ENCODE data around the gene ZP1.
A peak's percentile ranks its signal among the peaks of the same experiment; 100 is the strongest.

The ZP1 gene

DNA sequence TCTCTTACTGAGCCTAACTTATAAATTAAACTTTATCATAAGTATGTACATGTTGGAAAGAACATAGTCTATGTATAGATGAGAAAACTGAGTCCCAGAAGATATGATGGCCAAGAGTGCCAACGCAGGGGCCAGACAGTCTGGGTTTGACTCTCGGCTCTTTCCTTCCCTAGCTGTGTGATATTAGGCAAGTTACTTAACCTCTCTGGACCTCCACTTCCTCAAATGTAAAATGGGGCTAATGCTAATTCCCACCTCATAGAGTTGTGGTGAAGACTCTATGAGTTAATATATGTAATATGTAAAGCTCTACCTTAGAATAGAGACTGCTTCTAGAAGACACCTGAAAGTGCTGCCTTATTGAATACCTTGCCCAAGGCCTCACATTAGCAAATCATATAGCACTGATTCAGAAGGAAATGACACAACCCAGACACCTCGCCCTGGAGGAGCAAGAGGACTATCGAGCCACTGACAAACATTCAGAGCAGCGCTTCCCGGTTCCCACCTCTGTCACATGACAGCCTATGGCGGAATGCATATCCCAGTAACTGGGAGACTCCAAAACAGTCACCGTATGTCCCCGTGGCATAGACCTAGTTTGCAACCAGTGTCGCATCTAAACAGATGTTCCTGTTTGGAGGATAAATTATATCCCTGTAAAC lies 36.7 kb upstream of the ZP1 start:
- Histone ChIP-seq H3K27me3 (replicated peaks) (no peaks in the 10 kb centered on the region), H3K36me3 (replicated peaks) (no peaks in the 10 kb centered on the region), H3K27ac (no peak overlapping the region), H3K4me3 (ENCODE audit: low read depth, low read length) (no peak overlapping the region)
- no peak for DNase-seq
- in situ Hi-C loops (cut with HindIII; ENCODE audit: low pct_ligation_motif_present, low sequenced_read_pairs), result no loop called here
- no peak for TF ChIP-seq CTCF (IDR thresholded peaks at IDR 0.05; ENCODE audit: low read depth, low read length, missing control alignments)

GRCh38 chr11:60831143-60831500 lies 36.2 kb upstream of the ZP1 start:
- peak; percentile 71 for DNase-seq
- in situ Hi-C loops (cut with HindIII; ENCODE audit: low pct_ligation_motif_present, low sequenced_read_pairs), result no loop called here
- Histone ChIP-seq H3K36me3 (replicated peaks) (no peaks in the 10 kb centered on the region), H3K4me3 (ENCODE audit: low read depth, low read length) (no peak overlapping the region), H3K27me3 (replicated peaks) (no peaks in the 10 kb centered on the region), H3K27ac (no peak overlapping the region)
- TF ChIP-seq CTCF (IDR thresholded peaks at IDR 0.05; ENCODE audit: low read depth, low read length, missing control alignments), result peak; percentile 95

- no peaks in the 10 kb centered on the region for H3K27me3 ChIP-seq (replicated peaks)
- no peak overlapping the region for H3K4me3 ChIP-seq (ENCODE audit: low read depth, low read length)
- no peak overlapping the region for H3K27ac ChIP-seq
- no peak for DNase-seq
- in situ Hi-C loops (cut with HindIII; ENCODE audit: low pct_ligation_motif_present, low sequenced_read_pairs), result no loop called here
- no peak for TF ChIP-seq CTCF (IDR thresholded peaks at IDR 0.05; ENCODE audit: low read depth, low read length, missing control alignments)
- H3K36me3 ChIP-seq (replicated peaks), result no peaks in the 10 kb centered on the region
These were observed 35.8 kb upstream of the ZP1 start for GRCh38 chr11:60831501-60832079.

GRCh38 chr11:60834742-60835533 lies 32.4 kb upstream of the ZP1 start:
- no peak overlapping the region for H3K27ac ChIP-seq
- no peak for TF ChIP-seq CTCF (IDR thresholded peaks at IDR 0.05; ENCODE audit: low read depth, low read length, missing control alignments)
- H3K4me3 ChIP-seq (ENCODE audit: low read depth, low read length), result no peak overlapping the region
- no peak for DNase-seq
- in situ Hi-C loops (cut with HindIII; ENCODE audit: low pct_ligation_motif_present, low sequenced_read_pairs), result no loop called here
- H3K27me3 ChIP-seq (replicated peaks), result no peaks in the 10 kb centered on the region
- no peaks in the 10 kb centered on the region for H3K36me3 ChIP-seq (replicated peaks)

GRCh38 chr11:60835534-60835846 lies 31.9 kb upstream of the ZP1 start:
- H3K36me3 ChIP-seq (replicated peaks), result no peaks in the 10 kb centered on the region
- no peak overlapping the region for H3K27ac ChIP-seq
- TF ChIP-seq CTCF (IDR thresholded peaks at IDR 0.05; ENCODE audit: low read depth, low read length, missing control alignments), result no peak
- no peak for DNase-seq
- in situ Hi-C loops (cut with HindIII; ENCODE audit: low pct_ligation_motif_present, low sequenced_read_pairs), result no loop called here
- H3K27me3 ChIP-seq (replicated peaks), result no peaks in the 10 kb centered on the region
- no peak overlapping the region for H3K4me3 ChIP-seq (ENCODE audit: low read depth, low read length)
